ENCODE results near the gene RPS21. TPM values are rescaled to one million over a fixed set of nuclear protein-coding genes. Genes with fewer than 3 reads are reported as not detected.

The RPS21 gene
- total and polyA plus RNA-seq, 10 of the 15 experiments (the other 5 are each of a cell fraction or from before 2014, with no cell fraction given): 1,474 to 4,987 (median 2,439) TPM

DNA sequence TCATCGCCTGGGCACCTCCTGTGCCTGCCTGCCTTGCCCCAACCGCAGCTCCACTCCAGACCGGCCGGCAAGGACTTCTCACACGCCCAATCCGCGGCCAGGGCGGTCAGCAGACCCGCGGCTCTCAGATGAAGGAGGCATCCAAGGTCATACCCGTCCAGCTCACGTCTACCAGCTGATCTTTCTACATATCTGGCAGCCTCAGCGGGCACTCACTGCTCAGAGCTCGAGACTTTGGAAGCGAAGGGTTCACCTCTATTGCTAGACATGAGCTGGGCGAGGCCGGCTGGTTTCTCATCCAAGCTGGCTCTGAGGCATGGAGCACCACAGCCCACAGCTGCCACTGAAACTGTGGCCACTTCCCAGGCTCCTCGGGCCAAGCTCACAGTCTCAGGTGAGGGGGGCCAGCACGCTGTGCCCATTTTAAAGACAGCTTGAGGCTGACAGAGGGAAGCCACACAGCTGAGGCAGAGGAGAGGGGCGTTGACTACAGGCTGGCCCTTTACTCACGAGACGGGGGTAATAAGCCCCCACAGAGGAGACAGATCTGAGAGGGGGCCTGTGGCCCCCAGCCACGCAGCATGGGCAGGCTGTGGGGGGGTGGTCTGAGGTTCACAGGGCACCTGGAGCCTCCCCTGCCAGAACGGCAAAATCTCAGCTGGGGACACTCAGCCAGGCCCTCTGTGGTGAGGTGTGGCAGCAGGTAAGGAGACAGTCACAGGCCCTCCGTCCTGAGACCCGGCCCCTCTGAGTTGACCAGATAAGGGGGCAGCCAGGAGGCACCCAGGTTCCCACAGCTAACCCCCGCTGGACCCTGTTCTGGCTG is 21.8 kb upstream of the RPS21 start (continued):
- TF ChIP-seq RCOR1 (conservative IDR thresholded peaks at IDR 0.05; ENCODE audit: low read depth, low read length): no peak
- TF ChIP-seq TARDBP (IDR thresholded peaks at IDR 0.05; ENCODE audit: borderline replicate concordance): no peak
- no peak for TF ChIP-seq CUX1 (IDR thresholded peaks at IDR 0.05; ENCODE audit: insufficient replicate concordance, low read depth, low read length)
- TF ChIP-seq ZNF384 (IDR thresholded peaks at IDR 0.05; ENCODE audit: borderline replicate concordance, low read depth, low read length): no peak
- no peak for TF ChIP-seq WRNIP1 (IDR thresholded peaks at IDR 0.05; ENCODE audit: borderline replicate concordance, low read depth, low read length)
- no peak for TF ChIP-seq NR2F1 (conservative IDR thresholded peaks at IDR 0.05)
- no peak for TF ChIP-seq KAT2A (conservative IDR thresholded peaks at IDR 0.05; ENCODE audit: control insufficient read depth, low read depth, low read length)
- no peak for TF ChIP-seq PRDM15 (CRISPR knock-in tag; IDR thresholded peaks at IDR 0.05)
- TF ChIP-seq PAX8 (IDR thresholded peaks at IDR 0.05): no peak
